ENCODE measurements around the gene CEP192. TPM values are rescaled to one million over a fixed set of nuclear protein-coding genes. Genes with fewer than 3 reads are reported as not detected.

Gene CEP192
- total and polyA plus RNA-seq, 9 donors: 18.0 to 48.6 (median 33.7) TPM

DNA sequence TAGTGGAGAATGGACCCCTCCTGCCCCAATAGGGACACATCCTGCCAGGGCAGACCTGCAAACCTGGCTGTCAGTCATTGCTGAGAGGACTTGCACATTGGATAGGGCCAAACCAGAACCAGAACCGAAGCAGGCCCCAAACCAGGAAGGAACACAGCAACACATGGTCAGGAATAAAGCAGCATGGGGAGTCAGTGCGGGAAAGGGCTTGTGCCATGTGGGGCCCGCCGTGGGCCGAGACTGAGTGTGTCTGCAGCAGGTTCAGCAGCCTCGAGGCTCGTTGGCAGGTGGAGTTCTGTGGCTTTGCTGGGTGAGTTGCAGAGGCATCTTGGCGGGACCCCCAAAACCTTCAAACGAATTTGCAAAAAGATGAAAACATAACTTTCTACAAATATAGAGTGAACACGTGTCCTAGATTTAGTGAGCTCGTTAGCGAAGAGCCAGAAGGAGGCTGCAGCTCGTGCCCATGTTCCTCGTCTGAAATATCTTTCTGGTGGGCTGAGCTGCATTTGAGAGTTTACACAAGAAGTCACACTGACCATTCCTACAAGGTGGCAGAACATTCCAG, 182.5 kb downstream of the CEP192 start:
- no peaks in the 10 kb centered on the region for H3K9me3 ChIP-seq
- intact Hi-C loops (cut with DNase I): no loop called here
- DNase-seq: no peak
- no peak overlapping the region for H3K27ac ChIP-seq
- 79 to 81% (median 81%) methylated on average over 14 of the region's 14 CpGs for WGBS, 3 donors
- H3K4me3 ChIP-seq: no peak overlapping the region
- H3K27me3 ChIP-seq: no peaks in the 10 kb centered on the region
- TF ChIP-seq EP300 (IDR thresholded peaks at IDR 0.05) (no peak), POLR2A (IDR thresholded peaks at IDR 0.05) (no peak), CTCF (IDR thresholded peaks at IDR 0.05) (no peak)
- H3K4me1 ChIP-seq (ENCODE audit: insufficient read depth): no peaks in the 10 kb centered on the region
- no peaks in the 10 kb centered on the region for H3K36me3 ChIP-seq

Other genes starting within 250 kb of the CEP192 start
- gene PTPN2, start 107.1 kb upstream of the CEP192 start, total RNA-seq: 10 to 100 TPM; 29.4 to 47.3 (median 36.0) TPM
- 10 to 100 TPM; 42.3 to 48.1 TPM for gene PTPN2, start 107.1 kb upstream of the CEP192 start, polyA plus RNA-seq
- gene SEH1L, start 43.4 kb upstream of the CEP192 start, total RNA-seq: 10 to 100 TPM; 17.3 to 56.1 (median 37.9) TPM
- 10 to 100 TPM; 12.3 to 21.3 TPM for gene SEH1L, start 43.4 kb upstream of the CEP192 start, polyA plus RNA-seq
- 10 to 100 TPM in 4 of 7 donors, 1 to 10 TPM in 3; 4.1 to 31.6 (median 10.5) TPM for gene LDLRAD4, start 227.4 kb downstream of the CEP192 start, total RNA-seq
- gene LDLRAD4, start 227.4 kb downstream of the CEP192 start, polyA plus RNA-seq: 1 to 10 TPM; 2.3 to 8.3 TPM